ENCODE data around the gene RABL6. TPM values are rescaled to one million over a fixed set of nuclear protein-coding genes. Genes with fewer than 3 reads are reported as not detected.
"Not testable (repeated sequence)": the region's sequence is repeated elsewhere in the genome, so short reads cannot be mapped to it uniquely, and the experiment has no call there.

Gene RABL6
- total RNA-seq, 3 donors from 2014 or later, result 38.2 to 51.5 (median 41.3) TPM

DNA sequence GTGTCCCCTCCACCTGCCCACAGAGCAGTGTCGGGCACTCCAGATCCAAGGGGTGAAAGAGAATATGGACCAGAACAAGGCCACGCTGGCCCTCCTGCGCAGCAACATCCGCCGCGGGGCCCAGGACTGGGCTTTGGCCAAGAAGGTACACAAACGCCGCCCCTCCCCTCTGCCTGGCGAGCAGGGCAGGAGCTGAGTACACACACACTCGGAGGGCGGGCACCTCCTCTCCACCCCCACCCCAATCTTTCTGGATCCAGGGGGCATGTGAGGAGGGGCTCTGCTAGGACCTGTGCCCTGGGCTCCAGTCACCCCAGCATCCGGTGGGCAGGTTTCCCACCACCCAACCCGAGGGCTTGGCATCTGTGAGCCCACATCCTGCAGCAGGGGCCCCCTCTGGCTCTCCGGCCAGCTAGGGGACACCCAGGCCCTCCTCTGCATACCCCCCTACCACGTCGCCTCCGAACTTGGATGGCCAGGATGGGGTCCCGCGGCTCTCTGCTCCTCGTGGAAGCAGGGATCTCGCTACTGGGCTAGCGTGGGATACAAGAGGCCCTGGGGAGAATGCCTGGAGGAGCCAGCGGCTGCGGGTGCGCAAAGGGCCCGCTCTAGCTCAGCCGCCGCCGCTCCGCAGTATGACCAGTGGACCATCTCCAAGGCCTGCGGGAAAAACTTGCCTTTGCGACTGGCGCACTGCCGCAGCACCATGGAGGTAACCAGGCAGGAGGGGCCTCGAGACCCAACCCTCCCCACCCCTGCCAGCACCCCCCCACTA, 8.5 kb upstream of the RABL6 start:
- H3K36me3 ChIP-seq, result no peaks in the 10 kb centered on the region
- no peaks in the 10 kb centered on the region for H3K9me3 ChIP-seq
- H3K27ac ChIP-seq, result peak overlapping the region; percentile 13 to 23
- peaks cover 0 to 18% of the 10 kb centered on the region in 2 donors for H3K4me1 ChIP-seq
- H3K27me3 ChIP-seq, result peaks cover 0 to 10% of the 10 kb centered on the region in 2 donors
- TF ChIP-seq POLR2A (IDR thresholded peaks at IDR 0.05), result no peak
- TF ChIP-seq, protein P1, sequence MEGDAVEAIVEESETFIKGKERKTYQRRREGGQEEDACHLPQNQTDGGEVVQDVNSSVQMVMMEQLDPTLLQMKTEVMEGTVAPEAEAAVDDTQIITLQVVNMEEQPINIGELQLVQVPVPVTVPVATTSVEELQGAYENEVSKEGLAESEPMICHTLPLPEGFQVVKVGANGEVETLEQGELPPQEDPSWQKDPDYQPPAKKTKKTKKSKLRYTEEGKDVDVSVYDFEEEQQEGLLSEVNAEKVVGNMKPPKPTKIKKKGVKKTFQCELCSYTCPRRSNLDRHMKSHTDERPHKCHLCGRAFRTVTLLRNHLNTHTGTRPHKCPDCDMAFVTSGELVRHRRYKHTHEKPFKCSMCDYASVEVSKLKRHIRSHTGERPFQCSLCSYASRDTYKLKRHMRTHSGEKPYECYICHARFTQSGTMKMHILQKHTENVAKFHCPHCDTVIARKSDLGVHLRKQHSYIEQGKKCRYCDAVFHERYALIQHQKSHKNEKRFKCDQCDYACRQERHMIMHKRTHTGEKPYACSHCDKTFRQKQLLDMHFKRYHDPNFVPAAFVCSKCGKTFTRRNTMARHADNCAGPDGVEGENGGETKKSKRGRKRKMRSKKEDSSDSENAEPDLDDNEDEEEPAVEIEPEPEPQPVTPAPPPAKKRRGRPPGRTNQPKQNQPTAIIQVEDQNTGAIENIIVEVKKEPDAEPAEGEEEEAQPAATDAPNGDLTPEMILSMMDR (IDR thresholded peaks at IDR 0.05), result no peak
- peak overlapping the region in 2 of 3 donors; percentile 53 to 65 for H3K4me3 ChIP-seq
- peak in 1 of 2 donors; percentile 84 for DNase-seq (ENCODE audit: low spot score in 2 of 2)
- intact Hi-C loops (cut with DNase I; ENCODE audit: low total_unique reads), result no loop called here

DNA sequence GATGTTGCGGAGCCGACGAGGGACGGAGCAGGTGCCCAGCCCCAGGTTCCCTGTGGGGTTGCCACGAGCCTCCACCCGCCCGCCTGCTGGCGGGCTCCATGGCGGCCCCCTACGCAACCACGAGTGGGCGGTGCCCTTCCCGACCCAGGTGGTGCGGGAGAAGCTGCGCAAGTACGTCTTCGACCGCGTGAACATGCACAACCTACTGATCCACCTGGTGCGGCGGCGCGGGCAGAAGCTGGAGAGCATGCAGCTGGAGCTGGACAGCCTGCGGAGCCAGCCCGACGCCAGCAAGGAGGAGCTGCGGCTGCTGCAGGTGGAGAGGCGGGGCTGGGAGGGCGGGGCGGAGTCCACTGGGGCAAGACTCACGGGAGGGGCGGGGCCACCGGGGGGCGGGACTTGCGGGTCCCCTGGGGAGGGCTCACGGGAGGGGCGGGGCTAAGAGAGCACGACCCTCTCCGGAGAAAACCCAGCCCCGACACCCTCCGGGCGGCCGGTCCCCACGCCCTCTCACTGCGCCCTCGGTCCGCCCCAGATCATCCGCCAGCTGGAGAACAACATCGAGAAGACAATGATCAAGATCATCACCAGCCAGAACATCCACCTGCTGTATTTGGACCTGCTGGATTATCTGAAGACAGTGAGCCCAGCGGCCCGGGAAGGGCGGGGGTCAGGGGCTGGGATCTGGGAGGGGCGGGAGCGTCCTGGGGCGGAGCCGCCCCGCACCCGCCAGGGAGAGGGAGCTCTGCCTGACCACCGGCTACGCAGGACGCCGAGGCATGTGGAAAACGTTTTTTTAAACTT, 7.7 kb upstream of the RABL6 start:
- DNase-seq (ENCODE audit: low spot score in 2 of 2), result peak; percentile 88 to 93
- intact Hi-C loops (cut with DNase I; ENCODE audit: low total_unique reads), result no loop called here
- H3K4me3 ChIP-seq, result peak overlapping the region in 2 of 3 donors; percentile 53 to 65
- TF ChIP-seq, protein P1 (IDR thresholded peaks at IDR 0.05), result no peak
- TF ChIP-seq POLR2AphosphoS5 (IDR thresholded peaks at IDR 0.05), result no peak
- no peak for TF ChIP-seq POLR2A (IDR thresholded peaks at IDR 0.05)
- H3K9me3 ChIP-seq, result no peaks in the 10 kb centered on the region
- peaks cover 0 to 10% of the 10 kb centered on the region in 2 donors for H3K27me3 ChIP-seq
- H3K27ac ChIP-seq, result peak overlapping the region; percentile 23 to 29
- no peaks in the 10 kb centered on the region for H3K36me3 ChIP-seq
- peaks cover 0 to 18% of the 10 kb centered on the region in 2 donors for H3K4me1 ChIP-seq

DNA sequence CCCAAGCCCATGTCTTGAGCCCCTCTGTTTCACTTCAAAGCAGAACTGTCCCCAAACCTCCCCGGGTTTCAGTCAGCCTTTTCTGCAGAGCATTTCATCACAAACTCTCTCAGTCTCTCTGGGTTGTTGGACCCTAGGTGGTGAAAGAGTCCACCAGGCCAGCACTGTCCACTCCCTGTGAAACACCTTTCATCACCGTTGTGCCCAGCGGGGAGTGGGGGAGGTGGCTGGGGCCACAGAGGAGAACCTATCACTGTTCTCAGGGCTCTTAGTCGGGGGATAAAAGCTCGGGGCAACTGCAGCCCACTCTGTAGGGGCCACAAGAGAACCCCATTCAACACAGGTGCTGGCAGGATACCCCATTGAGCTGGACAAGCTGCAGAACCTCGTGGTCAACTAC, 5.4 kb upstream of the RABL6 start:
- no peaks in the 10 kb centered on the region for H3K9me3 ChIP-seq
- H3K4me1 ChIP-seq, result peaks cover 7 to 29% of the 10 kb centered on the region in 2 donors
- H3K4me3 ChIP-seq, result no peak overlapping the region
- intact Hi-C loops (cut with DNase I; ENCODE audit: low total_unique reads), result no loop called here
- no peaks in the 10 kb centered on the region for H3K36me3 ChIP-seq
- TF ChIP-seq, protein P1 (IDR thresholded peaks at IDR 0.05), result no peak
- TF ChIP-seq POLR2AphosphoS5 (IDR thresholded peaks at IDR 0.05), result no peak
- TF ChIP-seq POLR2A (IDR thresholded peaks at IDR 0.05), result no peak
- H3K27ac ChIP-seq, result no peak overlapping the region
- H3K27me3 ChIP-seq, result peaks cover 0 to 10% of the 10 kb centered on the region in 2 donors
- DNase-seq (ENCODE audit: low spot score in 2 of 2), result no peak

DNA sequence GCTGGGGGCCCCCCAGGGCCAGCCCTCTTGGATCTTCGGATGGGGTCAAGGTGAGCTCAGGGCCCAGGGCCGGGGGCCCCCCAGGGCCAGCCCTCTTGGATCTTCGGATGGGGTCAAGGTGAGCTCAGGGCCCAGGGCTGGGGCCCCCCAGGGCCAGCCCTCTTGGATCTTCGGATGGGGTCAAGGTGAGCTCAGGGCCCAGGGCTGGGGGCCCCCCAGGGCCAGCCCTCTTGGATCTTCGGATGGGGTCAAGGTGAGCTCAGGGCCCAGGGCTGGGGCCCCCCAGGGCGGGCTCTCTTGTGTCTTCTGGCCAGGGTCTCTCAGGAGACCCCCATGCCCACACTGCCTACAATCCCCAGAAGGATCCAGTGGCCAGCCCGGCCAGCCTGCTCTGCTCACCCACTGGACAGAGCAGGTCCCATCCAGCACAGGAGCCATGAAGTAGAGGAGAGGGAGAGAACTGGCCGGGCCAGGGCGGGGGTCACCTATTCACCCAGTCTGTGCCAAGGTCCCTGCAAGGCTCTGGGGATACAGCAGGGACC, 4.7 kb upstream of the RABL6 start:
- H3K9me3 ChIP-seq; H3K27ac ChIP-seq; H3K36me3 ChIP-seq; DNase-seq (ENCODE audit: low spot score in 2 of 2); intact Hi-C loops (cut with DNase I; ENCODE audit: low total_unique reads); H3K4me3 ChIP-seq: not testable (repeated sequence)
- Histone ChIP-seq H3K27me3 (peaks cover 0 to 10% of the 10 kb centered on the region in 2 donors), H3K4me1 (peaks cover 7 to 29% of the 10 kb centered on the region in 2 donors)

DNA sequence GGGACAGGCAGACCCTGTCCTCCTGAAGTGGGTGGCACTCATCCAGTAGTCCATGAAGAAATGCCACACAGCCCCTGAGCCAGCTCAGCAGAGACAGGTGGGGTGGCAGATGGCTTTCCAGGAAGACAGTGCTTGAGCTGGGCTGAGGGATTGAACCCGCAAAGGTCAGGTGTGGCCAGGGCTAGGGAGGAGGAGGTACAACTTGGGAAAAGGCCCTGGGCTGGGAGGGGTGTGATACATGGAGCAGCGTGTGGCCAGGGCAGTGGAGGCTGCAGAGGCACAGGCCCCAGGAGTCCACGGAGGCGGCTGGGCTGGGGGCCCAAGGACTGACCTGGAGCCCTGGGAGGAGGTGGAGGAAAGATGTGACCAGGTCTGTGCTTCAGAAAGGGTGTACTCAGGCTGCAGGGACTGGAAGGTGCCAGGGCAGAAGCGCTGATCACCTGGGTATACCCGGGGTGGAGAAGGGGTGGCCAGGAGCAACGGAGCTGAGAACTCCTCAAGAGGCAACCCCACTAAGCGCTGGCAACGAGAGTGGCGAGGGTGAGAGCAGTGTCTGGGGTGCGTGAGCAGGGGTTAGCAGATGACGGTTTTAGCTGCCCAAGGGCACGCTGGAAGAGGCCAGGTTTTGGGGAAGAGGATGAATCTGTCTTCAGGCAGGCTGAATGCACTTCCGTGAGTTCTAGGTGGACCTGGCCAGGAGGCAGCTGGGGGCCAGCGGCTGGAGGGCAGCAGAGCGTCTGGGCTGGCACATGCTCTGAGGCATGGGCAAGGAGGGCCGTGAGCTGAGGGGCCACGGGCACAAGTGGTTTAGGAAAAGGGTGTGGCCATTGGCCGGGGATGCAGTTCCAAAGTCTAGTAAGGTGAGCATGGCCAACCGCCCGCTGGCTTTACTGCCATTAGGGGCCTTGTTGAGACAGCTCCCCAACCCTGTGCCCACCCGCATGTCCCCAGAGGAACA, 3.9 kb upstream of the RABL6 start:
- H3K4me3 ChIP-seq, result no peak overlapping the region
- H3K36me3 ChIP-seq, result no peaks in the 10 kb centered on the region
- H3K9me3 ChIP-seq, result no peaks in the 10 kb centered on the region
- H3K4me1 ChIP-seq, result peaks cover 7 to 29% of the 10 kb centered on the region in 2 donors
- TF ChIP-seq POLR2A (IDR thresholded peaks at IDR 0.05) (no peak), POLR2AphosphoS5 (IDR thresholded peaks at IDR 0.05) (no peak)
- TF ChIP-seq, protein P1 (IDR thresholded peaks at IDR 0.05), result no peak
- H3K27ac ChIP-seq, result peak overlapping the region; percentile 48 to 52
- peaks cover 0 to 8% of the 10 kb centered on the region in 2 donors for H3K27me3 ChIP-seq
- no peak for DNase-seq (ENCODE audit: low spot score in 2 of 2)
- intact Hi-C loops (cut with DNase I; ENCODE audit: low total_unique reads), result no loop called here

Measured in breast epithelium (tissue), 4 donors.